Erythroblast (primary cell): ENCODE measurements around the gene CAPN5.

ENCODE experiments used
- GATA1 ChIP-seq: IDR thresholded peaks from 2 replicates; pipeline ENCODE4 v1.6.1; 2011; ENCODE audit warnings: low read depth, mild to moderate bottlenecking, control low read depth, low read length, moderate library complexity
- POLR2A ChIP-seq: IDR thresholded peaks from 2 replicates; pipeline ENCODE4 v1.6.1; 2011; ENCODE audit warnings: mild to moderate bottlenecking, low read length

- TF ChIP-seq POLR2A (no peak), GATA1 (no peak)
Observed at GRCh38 chr11:77146261-77147035, 79.7 kb downstream of the CAPN5 start.
